ENCODE data around the gene FOSL2. TPM values are rescaled to one million over a fixed set of nuclear protein-coding genes. Genes with fewer than 3 reads are reported as not detected.

Gene FOSL2
- polyA plus RNA-seq, 3 donors: 22.4 to 27.7 (median 27.5) TPM

DNA sequence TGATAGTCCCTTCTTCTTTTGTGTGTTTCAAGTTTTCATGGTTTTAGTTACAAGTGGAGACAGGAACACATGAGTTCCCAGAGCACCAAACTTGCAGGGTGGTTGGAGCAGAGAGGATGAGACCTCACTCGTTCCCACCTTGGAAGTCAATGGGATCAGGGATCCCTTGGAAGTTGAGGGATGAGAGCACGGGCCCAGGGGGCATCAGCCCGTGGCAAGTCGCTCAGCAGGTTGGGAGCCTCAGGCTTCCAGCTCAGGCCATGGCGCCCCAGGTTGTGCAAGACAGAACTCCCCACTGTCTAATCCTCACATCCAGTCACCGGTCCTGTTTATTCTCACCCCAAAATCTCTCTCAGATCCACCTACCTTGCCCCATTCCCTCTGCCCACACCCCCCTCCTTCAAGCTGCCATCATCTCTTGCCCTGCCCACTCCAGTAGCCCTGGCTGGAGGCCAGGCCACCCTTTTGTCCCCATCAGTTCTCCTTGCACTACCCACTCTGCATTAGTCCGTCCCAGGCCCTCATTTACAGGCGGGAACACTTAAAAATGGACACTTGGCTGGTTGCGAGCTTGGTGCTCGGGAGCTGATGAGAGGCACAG, 37.6 kb upstream of the FOSL2 start:
- DNase-seq: no peak

DNA sequence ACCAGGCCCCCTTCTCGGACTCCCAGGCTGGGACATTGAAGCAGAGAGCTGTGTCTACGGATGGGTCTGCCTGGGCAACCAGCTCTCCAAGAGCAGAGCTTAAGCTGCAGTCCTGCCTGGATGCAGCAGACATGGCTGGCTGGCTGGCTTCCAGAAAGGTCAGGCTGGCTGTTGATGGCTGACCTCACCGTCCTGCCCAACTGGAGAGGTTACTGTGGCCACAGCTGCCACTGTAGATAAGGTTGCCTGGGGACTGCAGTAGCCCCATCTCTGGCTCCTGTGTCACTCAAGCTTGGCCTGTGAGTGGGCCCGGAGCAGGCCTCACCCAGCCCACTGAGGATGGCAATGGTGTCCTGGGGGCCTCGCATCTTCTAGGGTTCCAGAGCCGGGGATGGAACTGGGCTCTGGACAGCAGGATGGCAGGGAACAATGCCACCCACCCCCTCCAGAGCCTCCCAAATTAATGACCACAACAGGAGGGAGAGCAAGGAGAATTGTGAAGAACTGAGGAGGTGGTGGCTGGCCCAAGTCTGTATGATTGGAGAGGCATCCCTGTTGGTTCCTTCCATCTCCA, 37.0 kb upstream of the FOSL2 start:
- no peak for DNase-seq

DNA sequence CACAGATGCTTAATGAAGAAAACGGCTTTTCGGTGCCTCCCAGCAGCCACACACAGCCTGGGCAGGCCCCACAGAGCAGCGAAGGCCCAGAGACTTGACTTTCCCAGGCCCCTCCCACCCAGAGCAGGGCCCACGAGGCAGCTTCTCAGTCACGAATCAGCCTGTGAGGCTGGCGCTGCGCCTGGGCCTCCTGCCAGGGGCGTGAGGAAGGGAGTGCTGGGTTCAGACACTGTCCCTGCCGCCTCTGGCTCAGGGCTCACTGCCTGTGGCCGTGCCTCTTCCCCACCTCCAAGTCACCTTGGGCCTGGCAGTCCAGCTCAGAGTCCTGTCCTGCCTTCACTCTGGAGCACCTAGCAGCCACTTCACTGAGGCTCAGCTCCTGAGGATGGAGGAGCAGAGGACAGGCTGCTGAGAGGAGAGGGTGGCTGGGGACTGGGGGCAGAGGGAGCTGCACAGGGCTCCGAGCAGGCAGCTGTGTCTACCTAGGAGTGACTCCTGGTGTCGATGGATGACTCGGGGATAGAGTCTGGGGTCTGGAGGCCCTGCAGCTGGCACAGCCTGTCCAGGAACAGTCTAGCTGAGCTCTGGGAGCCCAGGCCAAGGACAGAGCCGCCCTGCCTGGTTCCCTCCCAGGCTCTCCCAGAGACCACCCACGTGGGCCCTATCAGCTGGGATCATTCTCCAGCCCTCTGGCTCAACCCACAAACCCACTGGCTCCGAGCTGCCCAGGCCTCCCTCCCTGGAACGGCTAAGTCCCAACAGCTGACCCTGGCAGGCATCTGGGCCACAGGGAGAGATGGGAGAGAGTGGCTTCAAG, 36.4 kb upstream of the FOSL2 start:
- DNase-seq: peak; percentile 52

DNA sequence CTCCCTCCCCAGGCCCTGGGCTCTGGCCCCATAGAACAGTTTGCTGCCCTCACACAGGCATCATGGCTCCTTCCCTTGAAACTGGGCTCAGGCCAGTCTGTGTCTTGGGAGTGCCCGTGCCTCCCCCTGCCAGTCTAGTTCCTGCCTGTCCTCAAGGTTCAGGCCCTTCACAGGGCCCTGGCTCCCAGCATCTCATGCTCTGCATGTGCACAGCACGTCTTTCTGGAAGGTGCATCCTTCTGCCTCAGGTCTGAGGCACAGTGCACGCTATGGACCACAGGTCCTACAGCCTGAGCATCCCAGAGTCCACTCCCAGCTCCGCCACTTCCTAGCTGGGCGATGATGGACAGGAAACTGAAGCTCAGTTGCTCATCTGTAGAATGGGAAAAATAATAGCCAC, 35.6 kb upstream of the FOSL2 start:
- no peak for DNase-seq

DNA sequence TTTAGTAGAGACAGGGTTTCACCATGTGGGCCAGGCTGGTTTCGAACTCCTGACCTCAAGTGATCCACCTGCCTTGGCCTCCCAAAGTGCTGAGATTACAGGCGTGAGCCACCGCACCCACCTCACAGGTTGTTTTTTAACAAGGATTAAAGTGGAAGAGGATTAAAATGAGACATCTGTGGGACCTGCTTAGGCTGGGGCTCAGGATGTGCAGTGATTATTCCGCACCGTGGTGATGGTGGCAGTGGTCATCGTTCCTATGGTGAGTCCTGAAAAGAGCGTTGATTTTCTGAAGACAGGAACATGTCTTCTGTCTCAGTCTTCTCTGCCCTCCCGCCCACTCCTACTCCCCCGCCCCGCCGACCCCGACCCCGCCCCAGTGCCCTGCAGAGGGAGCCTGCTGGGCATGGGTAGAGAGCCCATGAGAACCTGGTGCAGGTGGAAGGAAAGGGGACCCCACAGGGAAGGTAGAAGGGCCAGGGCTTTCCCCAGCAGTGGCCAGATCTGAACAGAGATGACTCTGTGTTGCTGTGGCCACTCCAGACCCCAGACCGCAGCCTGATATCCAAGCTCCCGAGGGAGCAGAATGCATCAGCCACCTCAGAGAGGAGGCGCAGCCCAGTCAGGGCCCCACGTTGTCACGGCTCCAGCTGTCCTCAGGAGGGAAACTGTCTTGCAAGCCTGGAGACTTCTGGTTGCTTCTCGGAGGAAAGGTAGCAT, 34.5 kb upstream of the FOSL2 start:
- DNase-seq: no peak

DNA sequence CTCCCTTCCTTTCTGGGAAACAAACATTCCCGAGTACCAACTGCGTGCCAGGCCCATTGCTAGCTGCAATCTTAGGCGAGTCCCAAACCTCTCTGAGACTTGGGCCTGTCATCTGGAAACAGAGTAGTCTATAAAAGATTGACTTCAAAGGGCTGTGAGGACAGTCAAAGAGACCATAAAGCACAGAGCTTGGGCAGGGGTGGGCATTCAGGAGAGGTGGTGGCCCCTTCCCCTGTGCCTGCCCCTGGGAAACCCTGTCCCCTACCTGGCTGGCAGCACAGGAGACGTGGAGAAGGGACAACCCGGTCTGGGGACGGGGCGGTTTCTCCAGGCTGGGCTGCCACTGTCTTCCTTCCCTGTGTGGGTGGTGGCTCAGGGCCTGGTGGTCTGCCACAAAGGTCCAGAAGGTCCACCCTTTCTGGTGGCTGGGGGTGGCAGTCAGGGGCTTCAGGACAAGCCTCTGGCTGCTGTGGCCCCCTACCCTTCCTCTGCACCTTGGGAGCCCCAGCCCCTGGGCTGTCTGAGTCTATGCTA, 33.9 kb upstream of the FOSL2 start:
- no peak for DNase-seq

DNA sequence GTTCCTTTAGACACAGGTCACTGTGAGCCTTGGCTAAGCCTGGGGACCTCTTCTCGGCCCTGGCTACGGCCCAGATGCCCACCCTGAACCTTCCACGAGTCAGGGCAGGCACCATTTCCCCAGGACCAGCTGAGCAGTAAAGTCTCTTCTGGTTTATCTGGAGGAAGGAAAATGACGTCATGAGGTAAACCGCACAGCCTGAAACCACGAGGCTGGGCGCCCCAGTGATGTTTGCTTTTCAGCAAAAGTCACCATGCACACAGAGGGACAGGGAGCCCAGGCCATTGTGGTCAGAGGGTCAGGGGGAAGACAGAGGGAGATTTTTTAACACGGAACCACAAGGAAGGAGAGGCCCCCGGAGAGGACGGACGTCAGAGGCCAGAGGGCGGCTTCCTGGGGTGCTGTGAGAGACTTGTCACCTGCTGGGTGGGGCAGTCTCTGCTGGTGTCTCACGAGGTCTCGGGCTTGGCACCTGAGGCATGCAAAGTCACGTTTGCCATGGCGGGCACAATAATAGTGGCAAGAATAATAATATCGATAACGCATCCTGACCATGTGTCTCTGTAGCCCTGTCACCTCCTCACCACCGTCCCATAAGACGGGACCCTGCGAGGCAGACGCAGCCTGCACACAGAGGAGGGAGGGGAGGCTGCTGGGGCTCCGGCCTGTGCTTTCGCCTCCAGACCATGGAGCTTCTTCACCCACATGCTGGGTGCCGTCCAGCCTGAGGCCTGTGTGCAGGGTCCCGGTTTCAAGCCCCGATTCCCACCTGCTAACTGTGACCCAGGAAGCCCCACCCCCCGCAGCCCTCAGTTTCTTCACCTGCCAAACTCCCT, 33.2 kb upstream of the FOSL2 start:
- no peak for DNase-seq

DNA sequence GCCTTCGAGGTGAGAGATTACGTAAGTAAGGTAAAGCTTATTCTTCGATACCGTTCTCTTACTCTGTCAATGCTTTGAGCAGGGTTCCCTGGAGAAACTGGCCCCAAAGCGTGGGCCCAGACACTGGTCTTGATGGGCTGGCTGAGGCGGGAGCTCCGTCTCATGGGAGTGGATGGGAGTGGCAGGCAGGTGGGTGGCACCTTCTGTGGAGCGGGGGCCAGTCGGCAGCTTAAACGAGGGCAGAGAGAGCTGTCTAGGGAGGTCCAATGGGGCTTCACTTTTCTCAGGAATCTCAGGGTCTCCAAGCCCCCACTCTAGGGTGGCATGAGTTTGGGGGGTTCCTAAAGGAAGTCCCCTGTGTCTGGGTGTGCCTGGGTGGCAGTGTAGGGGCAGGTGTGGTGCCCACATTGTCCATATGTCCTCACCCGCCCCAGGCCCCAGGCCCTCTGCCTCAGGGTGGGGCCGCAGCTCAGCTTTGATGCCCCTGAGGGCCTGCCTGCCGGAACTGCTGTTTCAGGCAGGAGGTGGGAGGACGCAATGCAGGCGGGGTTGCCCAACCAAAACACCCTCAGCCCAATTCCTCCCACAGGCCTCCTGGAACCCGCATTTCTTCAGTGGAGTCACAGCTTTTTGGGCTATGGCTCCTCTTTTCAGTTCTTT, 32.5 kb upstream of the FOSL2 start:
- DNase-seq: no peak

DNA sequence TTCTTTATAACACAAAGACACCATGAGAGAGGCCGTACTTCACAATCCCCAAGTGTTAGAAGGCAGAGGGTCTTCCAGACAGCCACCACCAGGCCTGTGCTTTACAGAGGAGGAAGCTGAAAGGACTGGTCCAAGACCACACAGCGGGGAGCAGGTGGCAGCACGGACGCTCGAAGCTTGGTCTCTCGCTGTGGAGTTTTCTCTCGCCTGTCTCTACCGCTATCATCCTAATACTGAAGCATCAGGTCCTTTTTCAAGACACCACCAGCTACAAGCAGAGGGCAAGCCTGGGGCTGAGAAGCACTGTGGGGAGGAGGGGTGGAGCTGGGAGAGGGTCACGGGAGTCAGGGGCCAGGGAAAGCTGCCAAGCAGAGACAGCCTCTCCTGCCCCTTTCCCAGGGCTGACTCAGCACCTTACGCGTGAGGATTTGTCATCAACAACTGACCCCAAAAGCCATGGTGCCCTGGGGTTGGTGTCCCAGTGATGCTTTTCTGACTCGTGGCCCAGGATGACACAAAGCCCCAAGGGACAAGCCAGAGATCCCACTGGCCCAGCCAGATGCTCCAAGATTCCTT, 31.9 kb upstream of the FOSL2 start:
- DNase-seq: no peak

DNA sequence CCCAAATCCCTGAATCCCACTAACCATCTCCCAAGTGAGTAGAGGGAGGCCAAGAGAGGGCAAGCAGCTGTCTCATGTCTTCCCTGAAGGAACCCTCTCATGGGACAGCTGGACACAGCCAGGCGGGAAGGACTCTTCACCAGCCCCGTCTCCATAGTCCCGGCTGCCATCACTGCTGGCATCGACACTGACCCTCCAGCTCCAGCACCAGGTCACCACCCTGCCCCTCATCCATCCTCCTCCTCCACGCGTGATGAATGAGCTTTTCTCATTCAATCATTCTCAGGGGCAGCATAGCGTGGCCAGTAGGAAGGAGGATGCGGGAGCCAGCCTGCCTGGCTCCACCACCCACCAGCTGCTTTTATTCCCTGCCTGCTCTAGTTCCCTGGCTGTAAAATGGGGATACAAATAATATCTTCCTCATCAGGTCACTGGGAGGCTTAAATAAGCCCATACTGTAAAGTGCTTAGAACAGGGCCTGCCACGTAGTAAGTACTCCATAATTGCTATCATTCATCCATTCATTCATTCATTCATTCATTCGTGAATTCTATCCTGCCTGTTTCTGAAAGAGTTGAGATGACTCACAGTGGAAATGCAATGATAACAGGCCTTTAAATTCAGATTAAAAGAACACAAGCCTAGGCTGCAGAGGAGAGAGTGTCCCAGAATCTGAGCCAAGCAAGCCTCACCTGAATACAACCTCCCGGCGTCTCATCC, 30.5 kb upstream of the FOSL2 start:
- DNase-seq: no peak

DNA sequence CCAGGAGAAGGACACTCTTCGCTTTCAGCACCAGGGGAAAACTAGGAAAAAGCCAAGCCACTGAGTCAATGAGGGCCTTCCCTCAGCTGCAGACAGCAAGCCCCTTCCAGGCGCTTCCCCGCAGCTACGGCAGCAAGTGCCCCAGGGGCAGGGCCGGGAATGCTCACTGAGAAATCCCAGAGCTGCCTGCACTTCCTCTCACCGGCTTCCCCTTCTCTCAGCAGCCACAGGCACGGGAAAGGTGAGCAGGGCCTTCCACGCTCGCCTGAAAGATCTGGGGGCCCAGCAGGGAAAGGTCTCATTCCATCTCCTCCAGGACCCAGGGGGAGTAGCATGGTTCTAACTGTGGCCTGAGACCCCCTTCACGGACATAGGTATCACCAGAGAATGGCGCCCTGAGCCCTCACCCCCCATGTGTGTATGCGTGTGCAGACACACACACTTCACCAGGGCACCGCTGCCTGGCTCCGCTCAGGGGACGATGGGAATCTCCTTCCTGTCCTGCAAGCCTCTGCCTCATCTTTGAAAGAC, 29.6 kb upstream of the FOSL2 start:
- DNase-seq: no peak

DNA sequence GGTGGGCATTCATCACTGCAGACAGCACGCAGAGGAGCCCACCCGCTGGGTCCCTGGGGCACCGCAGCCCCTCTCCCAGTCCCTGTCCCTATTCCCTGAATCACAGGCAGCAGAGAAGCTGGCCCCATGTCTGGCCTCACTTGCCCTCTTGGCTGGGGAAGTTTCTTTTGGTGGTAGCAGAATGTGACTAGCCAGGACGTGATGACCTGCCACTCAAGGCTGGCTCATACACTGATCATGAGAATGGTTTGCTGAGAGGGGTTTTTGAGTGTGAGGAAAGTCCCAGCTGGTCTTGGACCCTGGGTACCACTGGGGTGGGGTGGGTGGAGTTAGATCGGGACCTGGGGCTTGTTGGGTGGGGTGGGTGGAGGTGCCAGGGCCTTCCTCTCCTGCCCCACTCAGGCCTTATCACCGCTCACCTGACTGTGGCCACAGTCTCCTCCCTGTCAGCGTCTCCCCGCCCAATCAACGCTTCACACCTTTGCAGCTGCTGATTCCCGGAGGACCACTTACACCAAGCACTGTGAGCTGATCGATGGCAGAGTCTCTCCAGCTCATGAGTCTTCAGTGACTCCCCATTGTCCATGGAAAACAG, 28.9 kb upstream of the FOSL2 start:
- no peak for DNase-seq

DNA sequence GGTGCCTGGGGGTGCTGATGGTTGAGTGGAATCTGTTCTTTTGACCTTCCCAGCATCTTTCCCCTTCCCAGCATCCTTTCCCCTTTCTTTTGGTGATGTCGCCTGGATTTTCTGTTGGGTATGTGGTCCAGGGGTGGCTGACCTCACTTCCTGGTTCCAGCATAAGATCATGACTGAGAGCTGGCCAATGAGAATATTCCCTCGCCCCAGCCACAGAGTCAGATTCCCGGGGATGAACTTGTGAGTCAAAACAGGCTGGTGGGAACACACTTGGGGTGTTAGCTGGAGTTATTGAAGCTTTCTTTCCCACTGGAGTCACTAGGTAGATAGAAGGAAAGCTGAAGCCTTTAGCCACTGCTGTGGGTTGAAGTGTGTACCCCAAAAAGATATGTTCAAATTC, 28.0 kb upstream of the FOSL2 start:
- DNase-seq: no peak

DNA sequence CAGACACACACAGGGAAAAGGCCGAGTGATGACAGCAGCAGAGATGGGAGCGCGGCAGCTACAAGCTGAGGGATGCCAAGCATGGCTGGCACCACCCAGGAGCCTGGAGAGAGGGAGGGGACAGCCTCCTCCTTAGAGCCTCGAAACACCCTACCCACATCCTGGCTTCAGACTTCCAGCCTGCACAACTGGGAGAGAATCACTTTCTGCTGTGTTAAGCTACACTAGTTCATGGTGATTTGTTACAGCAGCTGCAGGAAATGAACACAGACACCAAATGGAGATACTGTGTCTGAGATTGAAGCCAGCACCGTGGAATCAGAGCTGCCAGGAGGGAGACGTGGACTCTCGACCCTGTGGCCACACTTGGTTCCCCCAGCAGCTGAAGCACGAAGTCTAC, 27.5 kb upstream of the FOSL2 start:
- DNase-seq: no peak

DNA sequence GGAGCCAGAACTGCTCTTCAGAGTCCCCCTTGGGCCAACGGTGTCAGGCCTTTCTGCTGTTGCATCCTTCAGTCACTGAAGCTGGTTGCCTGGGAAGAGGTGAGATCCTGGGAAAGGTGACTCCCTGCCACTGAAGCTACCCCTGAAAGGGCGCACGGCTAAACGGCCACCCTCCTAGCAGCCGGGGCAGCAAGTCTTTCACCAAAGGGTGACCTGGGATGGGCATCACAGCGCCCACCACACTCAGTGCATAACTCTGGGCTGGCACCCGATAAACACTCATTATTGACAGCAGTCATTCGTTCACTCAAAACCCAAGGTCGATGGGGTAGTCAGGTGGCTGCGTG, 26.5 kb upstream of the FOSL2 start:
- no peak for DNase-seq

DNA sequence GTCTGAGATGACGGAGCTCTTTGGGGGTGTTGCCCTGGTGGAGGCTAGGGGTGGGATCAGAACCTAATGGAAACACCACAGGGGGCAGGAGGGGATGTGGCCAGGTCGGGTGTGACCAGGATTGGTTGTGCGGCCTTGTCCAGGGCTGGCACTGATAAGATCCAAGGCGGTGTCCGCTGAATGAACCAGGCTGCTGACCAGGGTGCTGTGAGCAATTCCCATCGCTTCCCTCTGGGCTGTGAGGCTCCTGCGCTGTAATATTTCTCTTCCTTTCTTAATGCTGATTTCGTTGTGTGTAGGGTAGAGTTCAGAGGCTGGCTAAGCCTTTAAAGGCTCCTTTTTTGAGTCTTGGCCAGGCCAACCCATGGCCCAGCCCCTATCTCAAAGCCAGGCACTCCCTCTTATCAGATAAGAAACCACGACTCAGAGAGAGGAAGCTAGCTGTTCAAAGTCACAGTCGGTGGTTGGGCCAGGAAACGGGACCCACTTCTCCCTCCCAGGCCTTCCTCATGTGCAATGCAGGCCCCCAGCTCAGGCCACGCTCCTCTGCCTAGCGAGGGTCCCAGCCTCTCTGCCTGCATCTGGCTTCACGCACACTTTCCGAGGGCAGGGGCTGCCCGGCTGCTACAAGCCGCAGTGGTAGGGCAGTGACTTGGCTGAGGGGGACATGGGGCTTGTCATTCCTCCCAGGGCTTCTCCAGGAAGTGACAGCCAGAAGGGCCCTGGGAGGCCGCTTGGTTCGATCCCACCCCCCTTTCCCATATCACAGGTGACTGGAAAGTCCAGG, 26.0 kb upstream of the FOSL2 start:
- DNase-seq: no peak

DNA sequence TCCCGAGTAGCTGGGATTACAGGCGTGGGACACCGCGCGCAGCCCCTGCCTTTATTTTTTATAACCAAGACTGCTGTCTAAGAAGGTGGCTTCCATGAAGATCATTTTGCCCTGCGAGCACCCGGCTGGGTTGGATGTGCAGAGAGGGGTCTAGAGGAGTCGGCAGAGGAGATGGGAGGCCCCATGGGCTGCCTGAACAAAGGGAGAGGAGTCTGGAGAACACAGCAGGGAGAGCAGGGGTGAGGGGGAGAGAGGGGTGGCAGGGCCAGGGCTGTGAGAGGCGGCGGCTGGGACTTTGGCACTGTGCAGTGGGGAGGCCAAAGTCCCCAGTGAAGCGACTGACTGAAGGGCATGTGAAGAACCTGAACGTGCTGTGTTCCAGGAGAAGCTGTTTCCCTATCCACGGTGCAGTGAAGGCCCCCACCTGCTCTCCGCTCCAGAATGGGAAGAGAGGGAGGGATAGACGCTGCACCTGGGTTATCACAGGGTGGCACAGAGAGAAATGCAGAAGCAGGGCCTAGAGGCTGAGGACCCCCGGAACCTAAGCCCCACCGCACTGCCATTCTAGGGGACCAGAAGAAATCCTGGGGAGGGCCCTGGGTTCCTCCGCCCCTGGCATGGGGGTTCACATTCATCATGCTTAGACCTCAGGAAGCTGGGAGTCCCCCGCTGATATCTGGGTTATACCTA, 24.8 kb upstream of the FOSL2 start:
- DNase-seq: no peak

DNA sequence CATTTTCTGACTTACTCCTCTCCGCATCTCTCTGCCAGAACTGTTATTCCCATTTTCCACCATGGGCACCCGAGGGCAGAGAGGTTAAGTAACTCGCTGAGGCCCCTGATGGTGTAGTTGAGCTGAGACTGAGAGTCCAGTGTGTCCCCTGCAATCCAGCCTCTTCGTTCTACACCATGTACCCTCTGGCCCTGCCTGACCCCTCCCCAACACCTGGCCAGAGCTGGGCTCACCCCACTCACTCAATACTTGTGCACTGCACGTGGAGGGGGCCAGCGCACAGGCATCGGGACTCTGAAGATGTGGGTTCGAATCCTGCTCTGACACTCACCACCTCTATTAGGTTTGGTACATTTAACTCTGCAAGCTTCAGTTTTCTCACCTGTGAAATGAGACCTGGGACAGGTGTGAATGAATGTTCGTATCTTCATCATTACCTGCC, 24.3 kb upstream of the FOSL2 start:
- DNase-seq: no peak
